Astrocyte (in vitro differentiated cells and primary cell): ENCODE data around the gene IFT172. TPM values are rescaled to one million over a fixed set of nuclear protein-coding genes. Genes with fewer than 3 reads are reported as not detected.

Experiments
- DNase-seq: peaks from one replicate; pipeline ENCODE4 v3.0.0-alpha.2; 2010; ENCODE audit warnings: low read depth
- FAIRE-seq: peaks from 2 replicates; lab custom pipeline; 2011; peaks lifted over from hg19 to GRCh38; lab: Jason Lieb, UNC
- H2AFZ ChIP-seq: 2 replicates; pipeline ENCODE4 v1.6.0; 2012; ENCODE audit warnings: low read depth, low read length, inconsistent platforms
- H3K27ac ChIP-seq: 2 replicates; pipeline ENCODE4 v1.5.1; 2011; ENCODE audit warnings: low read depth, low read length, inconsistent platforms
- H3K27me3 ChIP-seq: 2 replicates; pipeline ENCODE4 v1.6.0; 2011; ENCODE audit warnings: low read length, inconsistent platforms; ENCODE audit not compliant: insufficient read depth
- H3K36me3 ChIP-seq: 2 replicates; pipeline ENCODE4 v1.5.1; 2011; ENCODE audit warnings: low read length, inconsistent platforms; ENCODE audit not compliant: insufficient read depth
- H3K4me1 ChIP-seq: 2 replicates; pipeline ENCODE4 v1.5.1; 2011; ENCODE audit warnings: low read length, inconsistent platforms; ENCODE audit not compliant: insufficient read depth
- H3K4me2 ChIP-seq: 2 replicates; pipeline ENCODE4 v1.6.0; 2012; ENCODE audit warnings: low read length, inconsistent platforms
- H3K4me3 ChIP-seq: 2 replicates; pipeline ENCODE4 v1.5.1; 2011; ENCODE audit warnings: low read depth, mild to moderate bottlenecking, low read length, inconsistent platforms; ENCODE audit not compliant: insufficient read depth
- H3K79me2 ChIP-seq: 2 replicates; pipeline ENCODE4 v1.6.0; 2012; ENCODE audit warnings: mild to moderate bottlenecking, low read length, inconsistent platforms; ENCODE audit not compliant: insufficient read depth
- H3K9ac ChIP-seq: 2 replicates; pipeline ENCODE4 v1.6.0; 2012; ENCODE audit warnings: mild to moderate bottlenecking, low read length, inconsistent platforms
- H3K9me3 ChIP-seq: 2 replicates; pipeline ENCODE4 v1.5.1; 2012; ENCODE audit warnings: low read depth, mild to moderate bottlenecking, low read length, inconsistent platforms; ENCODE audit not compliant: insufficient read depth
- H4K20me1 ChIP-seq: 2 replicates; pipeline ENCODE4 v1.6.0; 2012; ENCODE audit warnings: low read length, inconsistent platforms; ENCODE audit not compliant: insufficient read depth
- H3K27ac Mint-ChIP-seq: one replicate; pipeline ENCODE4 v1.8.0; 2021; ENCODE audit warnings: mild to moderate bottlenecking, mixed read lengths; ENCODE audit not compliant: unreplicated experiment
- H3K27me3 Mint-ChIP-seq: one replicate; pipeline ENCODE4 v1.8.0; 2021; ENCODE audit warnings: low read depth, mixed read lengths; ENCODE audit not compliant: unreplicated experiment
- H3K36me3 Mint-ChIP-seq: one replicate; pipeline ENCODE4 v1.8.0; 2021; ENCODE audit warnings: low read depth, mixed read lengths; ENCODE audit not compliant: unreplicated experiment
- H3K4me1 Mint-ChIP-seq: one replicate; pipeline ENCODE4 v1.8.0; 2021; ENCODE audit warnings: low read depth, mixed read lengths; ENCODE audit not compliant: unreplicated experiment
- H3K4me3 Mint-ChIP-seq: one replicate; pipeline ENCODE4 v1.8.0; 2021; ENCODE audit warnings: mild to moderate bottlenecking, moderate library complexity, mixed read lengths; ENCODE audit not compliant: unreplicated experiment
- H3K9me3 Mint-ChIP-seq: one replicate; pipeline ENCODE4 v1.8.0; 2021; ENCODE audit warnings: mild to moderate bottlenecking, mixed read lengths; ENCODE audit not compliant: unreplicated experiment
- CTCF ChIP-seq: IDR thresholded peaks from 2 replicates; pipeline ENCODE4 v1.5.1; 2011; ENCODE audit warnings: low read depth, mild to moderate bottlenecking, inconsistent platforms, low read length, moderate library complexity; ENCODE audit not compliant: insufficient read depth
- EZH2 ChIP-seq: IDR thresholded peaks from 2 replicates; pipeline ENCODE4 v1.6.1; 2012; ENCODE audit warnings: mild to moderate bottlenecking, low read length, inconsistent platforms; ENCODE audit not compliant: insufficient read depth
- total RNA-seq: library from RNA; stranded (reverse); gene quantifications from 2 replicates; pipeline ENCODE4 v1.2.1, GENCODE V29; 2021

IFT172 gene
- total RNA-seq, 1 donor from 2014 or later, result 15.4 TPM

DNA sequence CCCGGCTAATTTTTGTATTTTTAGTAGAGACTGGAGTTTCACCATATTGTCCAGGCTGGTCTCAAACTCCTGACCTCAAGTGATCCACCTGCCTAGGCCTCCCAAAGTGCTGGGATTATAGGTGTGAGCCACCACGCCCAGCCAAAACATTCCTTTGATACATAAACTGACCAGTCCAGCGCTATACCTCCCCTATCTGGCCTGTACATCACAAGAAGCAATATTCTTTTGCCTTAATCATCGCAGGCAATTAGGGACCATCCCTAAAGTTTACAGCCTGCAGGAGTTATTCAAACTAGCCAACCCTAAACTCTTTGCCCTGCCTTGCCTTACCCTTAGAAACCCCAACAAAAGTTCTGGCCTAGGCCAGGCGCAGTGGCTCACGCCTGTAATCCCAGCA, 73.4 kb downstream of the IFT172 start:
- H3K79me2 ChIP-seq, result no peaks in the 10 kb centered on the region
- no peak overlapping the region for H3K4me3 Mint-ChIP-seq
- H3K36me3 Mint-ChIP-seq, result no peaks in the 10 kb centered on the region
- H3K27me3 Mint-ChIP-seq, result peaks cover 1% of the 10 kb centered on the region
- no peaks in the 10 kb centered on the region for H3K36me3 ChIP-seq
- no peaks in the 10 kb centered on the region for H3K4me1 Mint-ChIP-seq
- FAIRE-seq (no peak), DNase-seq (no peak)
- H3K4me2 ChIP-seq, result no peak overlapping the region
- H3K27me3 ChIP-seq, result no peaks in the 10 kb centered on the region
- no peak overlapping the region for H3K27ac ChIP-seq
- TF ChIP-seq EZH2 (no peak), CTCF (no peak)
- H3K9ac ChIP-seq, result no peak overlapping the region
- no peaks in the 10 kb centered on the region for H3K9me3 ChIP-seq
- H4K20me1 ChIP-seq, result no peaks in the 10 kb centered on the region
- no peak overlapping the region for H2AFZ ChIP-seq
- no peaks in the 10 kb centered on the region for H3K9me3 Mint-ChIP-seq
- H3K4me3 ChIP-seq, result no peak overlapping the region
- no peaks in the 10 kb centered on the region for H3K4me1 ChIP-seq
- no peak overlapping the region for H3K27ac Mint-ChIP-seq

- Histone ChIP-seq H3K36me3 (no peaks in the 10 kb centered on the region), H3K9ac (no peak overlapping the region), H3K79me2 (peaks cover 19% of the 10 kb centered on the region), H4K20me1 (peaks cover 9% of the 10 kb centered on the region), H3K4me3 (no peak overlapping the region), H3K9me3 (no peaks in the 10 kb centered on the region), H3K27ac (no peak overlapping the region), H3K27me3 (no peaks in the 10 kb centered on the region), H3K4me1 (peaks cover 10% of the 10 kb centered on the region), H3K4me2 (no peak overlapping the region), H2AFZ (no peak overlapping the region)
- FAIRE-seq (no peak), DNase-seq (no peak)
- TF ChIP-seq EZH2 (no peak), CTCF (no peak)
- Mint-ChIP-seq H3K27ac (no peak overlapping the region), H3K36me3 (no peaks in the 10 kb centered on the region), H3K4me3 (no peak overlapping the region), H3K9me3 (peaks cover 2% of the 10 kb centered on the region), H3K4me1 (peaks cover 5% of the 10 kb centered on the region), H3K27me3 (no peaks in the 10 kb centered on the region)
These were observed 77.0 kb downstream of the IFT172 start for GRCh38 chr2:27412419-27413152.
